ENCODE results near the gene PGAM5.

DNA sequence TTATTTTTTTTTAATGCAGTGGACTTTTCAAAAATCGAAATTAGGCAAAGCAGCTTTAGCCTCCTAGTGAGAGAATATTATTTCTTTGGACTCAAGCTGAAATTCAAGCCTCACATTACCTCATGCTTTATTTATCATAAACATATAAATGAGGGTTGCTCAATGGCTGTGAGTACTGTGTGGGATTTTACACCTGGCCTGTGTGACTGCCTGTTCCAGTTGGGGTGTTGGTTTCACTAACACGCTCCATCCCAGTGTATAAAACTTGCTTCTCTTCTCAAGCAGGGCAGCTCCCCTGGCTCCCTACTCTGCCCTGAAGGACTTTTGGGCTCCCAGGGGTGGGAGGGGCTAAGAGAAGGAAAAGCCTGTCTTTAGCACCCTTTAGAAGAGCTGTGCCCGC is 36.0 kb downstream of the PGAM5 start:
- TF ChIP-seq, protein P1, sequence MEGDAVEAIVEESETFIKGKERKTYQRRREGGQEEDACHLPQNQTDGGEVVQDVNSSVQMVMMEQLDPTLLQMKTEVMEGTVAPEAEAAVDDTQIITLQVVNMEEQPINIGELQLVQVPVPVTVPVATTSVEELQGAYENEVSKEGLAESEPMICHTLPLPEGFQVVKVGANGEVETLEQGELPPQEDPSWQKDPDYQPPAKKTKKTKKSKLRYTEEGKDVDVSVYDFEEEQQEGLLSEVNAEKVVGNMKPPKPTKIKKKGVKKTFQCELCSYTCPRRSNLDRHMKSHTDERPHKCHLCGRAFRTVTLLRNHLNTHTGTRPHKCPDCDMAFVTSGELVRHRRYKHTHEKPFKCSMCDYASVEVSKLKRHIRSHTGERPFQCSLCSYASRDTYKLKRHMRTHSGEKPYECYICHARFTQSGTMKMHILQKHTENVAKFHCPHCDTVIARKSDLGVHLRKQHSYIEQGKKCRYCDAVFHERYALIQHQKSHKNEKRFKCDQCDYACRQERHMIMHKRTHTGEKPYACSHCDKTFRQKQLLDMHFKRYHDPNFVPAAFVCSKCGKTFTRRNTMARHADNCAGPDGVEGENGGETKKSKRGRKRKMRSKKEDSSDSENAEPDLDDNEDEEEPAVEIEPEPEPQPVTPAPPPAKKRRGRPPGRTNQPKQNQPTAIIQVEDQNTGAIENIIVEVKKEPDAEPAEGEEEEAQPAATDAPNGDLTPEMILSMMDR (IDR thresholded peaks at IDR 0.05 in 8 of 11, conservative IDR thresholded peaks at IDR 0.05 in 3 of 11), result no peak
- TF ChIP-seq POLR2A (IDR thresholded peaks at IDR 0.05), result no peak
- no peak for TF ChIP-seq POLR2AphosphoS5 (IDR thresholded peaks at IDR 0.05)
